B cell (primary cell): ENCODE measurements around the gene SIDT2.
"Not testable (repeated sequence)": the region's sequence is repeated elsewhere in the genome, so short reads cannot be mapped to it uniquely, and the experiment has no call there.

Experiments used
- CTCF ChIP-seq: fragments of 200-600 bp; IDR thresholded peaks from one replicate; pipeline ENCODE4 v1.8.0; 2022; ENCODE audit warnings: antibody characterized with exemption, mild to moderate bottlenecking
- EZH2 ChIP-seq: IDR thresholded peaks from 2 replicates; pipeline ENCODE4 v1.6.1; 2012; ENCODE audit warnings: borderline replicate concordance, low read depth, mild to moderate bottlenecking, moderate library complexity, low read length; ENCODE audit not compliant: insufficient read depth, poor library complexity, severe bottlenecking

- not testable (repeated sequence) for TF ChIP-seq EZH2, CTCF
These were observed 28.9 kb downstream of the SIDT2 start for GRCh38 chr11:117207481-117207880.
